Measurements from ENCODE around the gene ANKUB1. TPM values are rescaled to one million over a fixed set of nuclear protein-coding genes. Genes with fewer than 3 reads are reported as not detected.

Gene ANKUB1
- polyA plus RNA-seq, 3 donors, result 0.03 TPM; not detected in 2

- H3K27ac ChIP-seq (ENCODE audit: low read depth, low read length), result peak within 1 kb of the TSS; percentile 99
- 0 to 1% (median 1%) methylated on average over 53 to 56 of the region's 56 CpGs for WGBS, 3 donors
Observed at GRCh38 chr3:149812606-149813366, 20.4 kb upstream of the ANKUB1 start, which contains the start of gene RNF13. RNF13 (plus strand) TSS chr3:149813215; CDS start chr3:149846027, 32,812 bp downstream.

- peak overlapping the region; percentile 99 for H3K27ac ChIP-seq (ENCODE audit: low read depth, low read length)
- WGBS, 3 donors, result 10 to 25% (median 23%) methylated on average over 13 of the region's 13 CpGs
Observed at GRCh38 chr3:149812165-149812605, 19.8 kb upstream of the ANKUB1 start.

- WGBS, 3 donors, result 90 to 97% (median 92%) methylated on average over 2 of the region's 2 CpGs
- no peak overlapping the region for H3K27ac ChIP-seq (ENCODE audit: low read depth, low read length)
Observed at GRCh38 chr3:149810846-149811245, 18.5 kb upstream of the ANKUB1 start.

- no peak overlapping the region for H3K27ac ChIP-seq (ENCODE audit: low read depth, low read length)
Observed at GRCh38 chr3:149809699-149810098, 17.3 kb upstream of the ANKUB1 start.

- no peak overlapping the region for H3K27ac ChIP-seq (ENCODE audit: low read depth, low read length)
- 26 to 35% (median 30%) methylated on average over 4 of the region's 4 CpGs for WGBS, 3 donors
Observed at GRCh38 chr3:149808209-149808829, 16.0 kb upstream of the ANKUB1 start.

- H3K27ac ChIP-seq (ENCODE audit: low read depth, low read length), result no peak overlapping the region
- 60 to 77% (median 68%) methylated on average over 2 of the region's 2 CpGs for WGBS, 3 donors
Observed at GRCh38 chr3:149806171-149806778, 13.9 kb upstream of the ANKUB1 start.

GRCh38 chr3:149801639-149802038 lies 9.3 kb upstream of the ANKUB1 start:
- no peak overlapping the region for H3K27ac ChIP-seq (ENCODE audit: low read depth, low read length)
- 51 to 67% (median 66%) methylated on average over 5 of the region's 5 CpGs for WGBS, 3 donors

GRCh38 chr3:149801195-149801594 lies 8.8 kb upstream of the ANKUB1 start:
- 58 to 91% (median 72%) methylated on average over 1 of the region's 1 CpG for WGBS, 3 donors
- no peak overlapping the region for H3K27ac ChIP-seq (ENCODE audit: low read depth, low read length)

- WGBS, 3 donors, result 92 to 95% (median 94%) methylated on average over 8 of the region's 8 CpGs
Observed at GRCh38 chr3:149800693-149801092, 8.3 kb upstream of the ANKUB1 start.

GRCh38 chr3:149796026-149796425 lies 3.7 kb upstream of the ANKUB1 start:
- no peak overlapping the region for H3K27ac ChIP-seq (ENCODE audit: low read depth, low read length)
- WGBS, 3 donors, result 56 to 97% (median 66%) methylated on average over 1 of the region's 1 CpG

More at GRCh38 chr3:149800693-149801092, 8.3 kb upstream of the ANKUB1 start:
- H3K27ac ChIP-seq (ENCODE audit: low read depth, low read length), result no peak overlapping the region

GRCh38 chr3:149790698-149791097 lies 1.7 kb downstream of the ANKUB1 start:
- WGBS, 3 donors, result 52 to 80% (median 79%) methylated on average over 3 of the region's 3 CpGs
- H3K27ac ChIP-seq (ENCODE audit: low read depth, low read length), result no peak overlapping the region

GRCh38 chr3:149790268-149790667 lies 2.1 kb downstream of the ANKUB1 start:
- H3K27ac ChIP-seq (ENCODE audit: low read depth, low read length), result no peak overlapping the region
- WGBS, 3 donors, result 59 to 81% (median 62%) methylated on average over 2 of the region's 2 CpGs

GRCh38 chr3:149784064-149784704 lies 8.2 kb downstream of the ANKUB1 start:
- 80 to 89% (median 87%) methylated on average over 5 of the region's 5 CpGs for WGBS, 3 donors
- no peak overlapping the region for H3K27ac ChIP-seq (ENCODE audit: low read depth, low read length)

GRCh38 chr3:149783576-149783975 lies 8.8 kb downstream of the ANKUB1 start:
- H3K27ac ChIP-seq (ENCODE audit: low read depth, low read length), result no peak overlapping the region

- no peak overlapping the region for H3K27ac ChIP-seq (ENCODE audit: low read depth, low read length)
- 79 to 95% (median 87%) methylated on average over 3 of the region's 3 CpGs for WGBS, 3 donors
Observed at GRCh38 chr3:149781741-149782140, 10.6 kb downstream of the ANKUB1 start.

GRCh38 chr3:149781211-149781610 lies 11.1 kb downstream of the ANKUB1 start:
- no peak overlapping the region for H3K27ac ChIP-seq (ENCODE audit: low read depth, low read length)
- 47 to 87% (median 53%) methylated on average over 4 of the region's 4 CpGs for WGBS, 3 donors

GRCh38 chr3:149777414-149778214 lies 14.7 kb downstream of the ANKUB1 start:
- 74 to 85% (median 78%) methylated on average over 2 of the region's 2 CpGs for WGBS, 3 donors

GRCh38 chr3:149776170-149776569 lies 16.2 kb downstream of the ANKUB1 start:
- no peak overlapping the region for H3K27ac ChIP-seq (ENCODE audit: low read depth, low read length)
- WGBS, 3 donors, result 70 to 83% (median 70%) methylated on average over 1 of the region's 1 CpG

More at GRCh38 chr3:149777414-149778214, 14.7 kb downstream of the ANKUB1 start:
- no peak overlapping the region for H3K27ac ChIP-seq (ENCODE audit: low read depth, low read length)
